Hematopoietic multipotent progenitor cell treated with erythropoietin and hydrocortisone succinate and interleukin-3 and kit ligand, for 17 days (in vitro differentiated cells): ENCODE data around the gene FTO.

ENCODE experiments used
- DNase-seq: peaks from one replicate; pipeline ENCODE4 v3.0.0-alpha.2; 2015; ENCODE audit warnings: low spot score

FTO gene

GRCh38 chr16:53966821-53967571, 263.0 kb downstream of the FTO start:
- no peak for DNase-seq

GRCh38 chr16:53967572-53967971, 263.6 kb downstream of the FTO start:
- no peak for DNase-seq

- DNase-seq, result no peak
Observed at GRCh38 chr16:53968454-53968853, 264.5 kb downstream of the FTO start.

- DNase-seq, result no peak
Observed at GRCh38 chr16:53968896-53969295, 264.9 kb downstream of the FTO start.

- no peak for DNase-seq
Observed at GRCh38 chr16:53971616-53972015, 267.7 kb downstream of the FTO start.

GRCh38 chr16:53973021-53973420, 269.1 kb downstream of the FTO start:
- DNase-seq, result no peak

GRCh38 chr16:53974484-53975080, 270.6 kb downstream of the FTO start:
- DNase-seq, result no peak

GRCh38 chr16:53980675-53981074, 276.7 kb downstream of the FTO start:
- no peak for DNase-seq

GRCh38 chr16:53982631-53983042, 278.7 kb downstream of the FTO start:
- no peak for DNase-seq

GRCh38 chr16:53984936-53985335, 281.0 kb downstream of the FTO start:
- DNase-seq, result no peak

GRCh38 chr16:53985861-53986260, 281.9 kb downstream of the FTO start:
- DNase-seq, result no peak

GRCh38 chr16:53986793-53987192, 282.8 kb downstream of the FTO start:
- no peak for DNase-seq

- DNase-seq, result no peak
Observed at GRCh38 chr16:53988136-53988535, 284.2 kb downstream of the FTO start.

- DNase-seq, result no peak
Observed at GRCh38 chr16:53989597-53989996, 285.6 kb downstream of the FTO start.

- no peak for DNase-seq
Observed at GRCh38 chr16:53991754-53992378, 287.9 kb downstream of the FTO start.

GRCh38 chr16:53995378-53995777, 291.4 kb downstream of the FTO start:
- no peak for DNase-seq

- no peak for DNase-seq
Observed at GRCh38 chr16:53996961-53997360, 293.0 kb downstream of the FTO start.

- DNase-seq, result no peak
Observed at GRCh38 chr16:53998024-53998810, 294.3 kb downstream of the FTO start.

- no peak for DNase-seq
Observed at GRCh38 chr16:53998966-53999522, 295.1 kb downstream of the FTO start.

GRCh38 chr16:53999841-54000240, 295.9 kb downstream of the FTO start:
- DNase-seq, result no peak

GRCh38 chr16:54000361-54000760, 296.4 kb downstream of the FTO start:
- no peak for DNase-seq

GRCh38 chr16:54006693-54007092, 302.7 kb downstream of the FTO start:
- no peak for DNase-seq
